ENCODE results near the gene AWAT2. TPM values are rescaled to one million over a fixed set of nuclear protein-coding genes. Genes with fewer than 3 reads are reported as not detected.

The AWAT2 gene
- polyA plus RNA-seq, 3 donors: not detected

DNA sequence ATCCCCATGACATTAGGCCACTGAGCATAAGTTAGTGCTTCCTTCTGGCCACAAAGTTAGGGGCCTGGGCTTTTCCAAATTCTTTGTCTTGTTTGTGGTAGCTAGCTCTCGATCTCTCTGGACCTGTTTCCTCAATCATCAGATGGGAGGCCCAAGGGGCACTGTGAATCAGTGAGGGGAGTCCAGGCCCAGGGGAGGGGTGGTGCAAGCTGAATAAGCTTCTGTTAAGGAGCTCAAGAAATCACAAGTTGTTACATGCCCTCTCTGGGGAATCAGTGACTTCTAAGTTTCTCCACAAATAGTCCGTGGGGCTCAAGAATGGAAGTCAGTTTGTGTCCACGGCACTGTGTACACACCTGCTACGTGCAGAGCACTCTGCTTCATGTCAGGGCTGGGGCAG lies 15.1 kb downstream of the AWAT2 start:
- no peaks in the 10 kb centered on the region for H3K36me3 ChIP-seq (replicated peaks in 1 of 2; ENCODE audit: control insufficient read depth in 1 of 2, insufficient read depth in 2 of 2, low read length in 2 of 2)
- H3K4me1 Mint-ChIP-seq: no peaks in the 10 kb centered on the region
- no peaks in the 10 kb centered on the region for H3K4me1 ChIP-seq (ENCODE audit: control insufficient read depth in 1 of 2, insufficient read depth in 2 of 2, low read length in 2 of 2)
- H3K9me3 Mint-ChIP-seq: no peaks in the 10 kb centered on the region
- H3K9ac ChIP-seq (ENCODE audit: insufficient read depth, low read length, poor library complexity, severe bottlenecking): no peak overlapping the region
- no peaks in the 10 kb centered on the region for H4K20me1 ChIP-seq (ENCODE audit: insufficient read depth, low read length)
- no peaks in the 10 kb centered on the region for H3K9me3 ChIP-seq (replicated peaks in 1 of 2; ENCODE audit: control insufficient read depth in 1 of 2, insufficient read depth in 1 of 2, low read length in 2 of 2)
- WGBS (ENCODE audit: insufficient coverage): 100% methylated on average over 1 of the region's 4 CpGs
- no peak overlapping the region for H3K4me2 ChIP-seq (replicated peaks; ENCODE audit: extremely low read depth, low read length, poor library complexity, severe bottlenecking)
- H3K4me3 ChIP-seq (replicated peaks in 1 of 3; ENCODE audit: low read depth in 2 of 3, low read length in 3 of 3): no peak overlapping the region
- no peak for TF ChIP-seq CTCF (IDR thresholded peaks at IDR 0.05)
- H3K4me3 Mint-ChIP-seq: no peak overlapping the region
- H2AFZ ChIP-seq (ENCODE audit: insufficient read depth, low read depth, low read length, poor library complexity, severe bottlenecking): no peak overlapping the region
- H3K27ac Mint-ChIP-seq: no peak overlapping the region
- no peak overlapping the region for H3K27ac ChIP-seq (ENCODE audit: low read depth in 1 of 2, low read length in 2 of 2)
- no peak for DNase-seq
- no peaks in the 10 kb centered on the region for H3K79me2 ChIP-seq (ENCODE audit: insufficient read depth, low read length)
- H3K36me3 Mint-ChIP-seq: no peaks in the 10 kb centered on the region
- no peaks in the 10 kb centered on the region for H3K27me3 ChIP-seq (ENCODE audit: control insufficient read depth in 2 of 2, insufficient read depth in 2 of 2, low read length in 2 of 2)
- peaks cover 0 to 5% (median 0%) of the 10 kb centered on the region in 3 donors for H3K27me3 Mint-ChIP-seq (ENCODE audit: low read depth in 3 of 3)
- intact Hi-C loops (cut with micrococcal nuclease): no loop called here

- peaks cover 0 to 7% (median 1%) of the 10 kb centered on the region in 3 donors for H3K27me3 Mint-ChIP-seq (ENCODE audit: low read depth in 3 of 3)
- WGBS (ENCODE audit: insufficient coverage): 50% methylated on average over 2 of the region's 10 CpGs
Measured at GRCh38 chrX:70033348-70034051, 16.2 kb downstream of the AWAT2 start.

More at GRCh38 chrX:70033348-70034051, 16.2 kb downstream of the AWAT2 start:
- Histone ChIP-seq H3K4me2 (replicated peaks; ENCODE audit: extremely low read depth, low read length, poor library complexity, severe bottlenecking) (no peak overlapping the region), H3K9ac (ENCODE audit: insufficient read depth, low read length, poor library complexity, severe bottlenecking) (no peak overlapping the region), H4K20me1 (ENCODE audit: insufficient read depth, low read length) (no peaks in the 10 kb centered on the region), H3K4me1 (ENCODE audit: control insufficient read depth in 1 of 2, insufficient read depth in 2 of 2, low read length in 2 of 2) (no peaks in the 10 kb centered on the region), H3K27me3 (ENCODE audit: control insufficient read depth in 2 of 2, insufficient read depth in 2 of 2, low read length in 2 of 2) (no peaks in the 10 kb centered on the region), H3K4me3 (replicated peaks in 1 of 3; ENCODE audit: low read depth in 2 of 3, low read length in 3 of 3) (no peak overlapping the region), H3K9me3 (replicated peaks in 1 of 2; ENCODE audit: control insufficient read depth in 1 of 2, insufficient read depth in 1 of 2, low read length in 2 of 2) (no peaks in the 10 kb centered on the region), H3K79me2 (ENCODE audit: insufficient read depth, low read length) (no peaks in the 10 kb centered on the region), H3K36me3 (replicated peaks in 1 of 2; ENCODE audit: control insufficient read depth in 1 of 2, insufficient read depth in 2 of 2, low read length in 2 of 2) (no peaks in the 10 kb centered on the region), H3K27ac (ENCODE audit: low read depth in 1 of 2, low read length in 2 of 2) (no peak overlapping the region), H2AFZ (ENCODE audit: insufficient read depth, low read depth, low read length, poor library complexity, severe bottlenecking) (no peak overlapping the region)
- no peaks in the 10 kb centered on the region for H3K4me1 Mint-ChIP-seq
- no peaks in the 10 kb centered on the region for H3K9me3 Mint-ChIP-seq
- peak overlapping the region in 1 of 7 donors; percentile 5 for H3K27ac Mint-ChIP-seq
- TF ChIP-seq CTCF (IDR thresholded peaks at IDR 0.05): peak; percentile 21
- DNase-seq: no peak
- intact Hi-C loops (cut with micrococcal nuclease): no loop called here
- no peaks in the 10 kb centered on the region for H3K36me3 Mint-ChIP-seq
- no peak overlapping the region for H3K4me3 Mint-ChIP-seq
